CD4-positive, alpha-beta T cell treated with Interleukin-15 for 1 hour (primary cell): Measurements from ENCODE around the gene AHNAK2.
A peak's percentile ranks its signal among the peaks of the same experiment; 100 is the strongest.

ENCODE experiments used
- DNase-seq: peaks from one replicate; pipeline ENCODE4 v3.0.0-alpha.2; 2020

AHNAK2 gene

GRCh38 chr14:104936361-104937155 lies 41.6 kb downstream of the AHNAK2 start:
- DNase-seq: peak; percentile 11

- DNase-seq: peak; percentile 3
Measured at GRCh38 chr14:104935955-104936354, 42.2 kb downstream of the AHNAK2 start.

GRCh38 chr14:104935026-104935650 lies 43.0 kb downstream of the AHNAK2 start:
- peak; percentile 8 for DNase-seq

GRCh38 chr14:104933746-104934733 lies 44.1 kb downstream of the AHNAK2 start:
- peak; percentile 16 for DNase-seq

GRCh38 chr14:104932676-104933631 lies 45.2 kb downstream of the AHNAK2 start:
- peak; percentile 80 for DNase-seq

- peak; percentile 10 for DNase-seq
Measured at GRCh38 chr14:104931771-104932675, 46.2 kb downstream of the AHNAK2 start.

GRCh38 chr14:104931304-104931770 lies 46.8 kb downstream of the AHNAK2 start:
- no peak for DNase-seq

GRCh38 chr14:104930526-104931303 lies 47.5 kb downstream of the AHNAK2 start:
- DNase-seq: no peak

GRCh38 chr14:104929268-104930230 lies 48.6 kb downstream of the AHNAK2 start:
- no peak for DNase-seq

GRCh38 chr14:104928391-104929133 lies 49.6 kb downstream of the AHNAK2 start:
- no peak for DNase-seq

- no peak for DNase-seq
Measured at GRCh38 chr14:104927901-104928300, 50.3 kb downstream of the AHNAK2 start.

GRCh38 chr14:104927432-104927816 lies 50.8 kb downstream of the AHNAK2 start:
- no peak for DNase-seq

- peak; percentile 64 for DNase-seq
Measured at GRCh38 chr14:104926619-104927431, 51.3 kb downstream of the AHNAK2 start.

GRCh38 chr14:104925855-104926609 lies 52.1 kb downstream of the AHNAK2 start:
- no peak for DNase-seq

- DNase-seq: no peak
Measured at GRCh38 chr14:104925214-104925854, 52.8 kb downstream of the AHNAK2 start.
